ENCODE data around the gene NBAS. TPM values are rescaled to one million over a fixed set of nuclear protein-coding genes. Genes with fewer than 3 reads are reported as not detected.

Gene NBAS
- total RNA-seq, 4 donors from 2014 or later = 22.8 to 32.0 (median 23.7) TPM

DNA sequence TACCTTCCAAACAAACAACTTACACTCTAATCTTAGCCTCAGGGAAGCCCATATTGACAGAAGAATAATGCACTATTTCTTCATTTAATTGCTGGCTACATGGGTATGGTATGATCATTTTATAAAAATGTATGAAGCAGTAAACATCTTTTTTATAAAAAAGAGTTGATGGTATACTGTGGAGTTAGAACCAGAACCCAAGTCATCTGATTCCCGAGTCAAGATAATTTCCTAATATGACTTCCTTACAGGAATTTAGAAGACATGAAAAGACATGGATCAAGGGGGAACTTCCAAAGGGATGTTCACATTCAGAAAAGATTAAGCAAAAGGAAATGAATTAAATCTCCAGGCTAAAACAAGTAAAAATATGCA lies 171.8 kb downstream of the NBAS start:
- no peak overlapping the region for H3K4me3 ChIP-seq
- no peaks in the 10 kb centered on the region for H3K4me1 ChIP-seq
- intact Hi-C loops (cut with DNase I) = no loop called here
- no peaks in the 10 kb centered on the region for H3K27me3 ChIP-seq
- WGBS, 2 donors = 67 to 88% methylated on average over 1 of the region's 1 CpG
- no peak overlapping the region for H3K27ac ChIP-seq
- TF ChIP-seq CTCF (IDR thresholded peaks at IDR 0.05) (no peak), POLR2A (IDR thresholded peaks at IDR 0.05) (no peak)
- peaks cover 0 to 51% (median 0%) of the 10 kb centered on the region in 3 donors for H3K36me3 ChIP-seq
- DNase-seq = no peak
- H3K9me3 ChIP-seq = no peaks in the 10 kb centered on the region

- H3K27ac ChIP-seq = no peak overlapping the region
- H3K36me3 ChIP-seq = peaks cover 0 to 49% (median 0%) of the 10 kb centered on the region in 3 donors
- H3K4me3 ChIP-seq = no peak overlapping the region
- 83 to 88% methylated on average over 5 of the region's 5 CpGs for WGBS, 2 donors
- no peak for TF ChIP-seq POLR2A (IDR thresholded peaks at IDR 0.05)
- TF ChIP-seq CTCF (IDR thresholded peaks at IDR 0.05) = no peak
- no peak for DNase-seq
- intact Hi-C loops (cut with DNase I) = no loop called here
- no peaks in the 10 kb centered on the region for H3K4me1 ChIP-seq
- H3K27me3 ChIP-seq = no peaks in the 10 kb centered on the region
- H3K9me3 ChIP-seq = no peaks in the 10 kb centered on the region
Observed at GRCh38 chr2:15388406-15389325, 172.5 kb downstream of the NBAS start.

- intact Hi-C loops (cut with DNase I) = no loop called here
- Histone ChIP-seq H3K27ac (no peak overlapping the region), H3K27me3 (no peaks in the 10 kb centered on the region), H3K4me1 (no peaks in the 10 kb centered on the region), H3K9me3 (no peaks in the 10 kb centered on the region), H3K36me3 (peaks cover 0 to 45% (median 0%) of the 10 kb centered on the region in 3 donors), H3K4me3 (no peak overlapping the region)
- no peak for DNase-seq
- WGBS, 2 donors = 95 to 100% methylated on average over 1 of the region's 1 CpG
- TF ChIP-seq POLR2A (IDR thresholded peaks at IDR 0.05) (no peak), CTCF (IDR thresholded peaks at IDR 0.05) (no peak)
Observed at GRCh38 chr2:15385184-15385583, 175.9 kb downstream of the NBAS start.

DNA sequence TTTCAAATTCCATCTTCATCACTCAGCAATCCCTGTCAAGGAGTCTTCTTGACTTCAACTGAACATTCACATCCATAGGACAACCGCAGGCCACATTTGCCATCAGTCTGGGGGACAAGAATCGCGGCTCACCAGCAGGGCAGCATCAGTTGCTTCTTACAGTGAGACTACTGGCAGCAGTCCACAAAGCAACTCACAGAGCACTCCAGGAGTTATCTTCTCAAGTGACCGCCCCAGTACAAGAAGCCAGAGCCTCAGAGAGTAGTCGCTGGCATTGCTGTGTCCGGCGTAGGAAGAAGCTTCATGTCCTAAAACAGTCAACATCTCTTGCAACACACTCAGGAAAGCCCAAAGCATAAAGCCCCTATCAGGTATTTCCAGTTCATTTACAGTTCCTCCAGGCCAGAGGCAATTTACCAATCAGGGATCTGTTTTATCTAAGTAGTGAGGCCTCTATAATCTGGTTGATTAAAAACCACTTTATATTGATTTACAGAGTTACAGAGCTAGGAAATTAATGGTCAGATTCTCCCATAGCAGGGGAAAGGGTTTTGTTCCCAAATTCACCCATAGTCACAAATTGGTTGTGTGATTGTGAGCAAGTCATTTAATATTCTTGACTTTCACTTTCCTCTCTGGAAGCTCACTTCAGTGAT lies 177.3 kb downstream of the NBAS start:
- TF ChIP-seq CTCF (IDR thresholded peaks at IDR 0.05) (no peak), POLR2A (IDR thresholded peaks at IDR 0.05) (no peak)
- Histone ChIP-seq H3K4me3 (no peak overlapping the region), H3K27ac (no peak overlapping the region), H3K4me1 (no peaks in the 10 kb centered on the region), H3K27me3 (no peaks in the 10 kb centered on the region), H3K36me3 (peaks cover 0 to 41% (median 0%) of the 10 kb centered on the region in 3 donors), H3K9me3 (no peaks in the 10 kb centered on the region)
- no peak for DNase-seq
- WGBS, 2 donors = 87 to 94% methylated on average over 7 of the region's 7 CpGs
- intact Hi-C loops (cut with DNase I) = no loop called here

Measured in esophagus squamous epithelium (tissue), 5 donors.